H9 (cell line): ENCODE results near the gene ANKRD11. TPM values are rescaled to one million over a fixed set of nuclear protein-coding genes. Genes with fewer than 3 reads are reported as not detected.

ENCODE experiments used
- DNase-seq: peaks from one replicate; pipeline ENCODE4 v3.0.0-alpha.2; 2017
- H2AFZ ChIP-seq: one replicate; pipeline ENCODE4 v1.6.1; 2013; ENCODE audit warnings: mild to moderate bottlenecking, low read length, control low read depth, moderate library complexity
- H2AK5ac ChIP-seq: 2 replicates; pipeline ENCODE4 v1.6.1; 2013; ENCODE audit warnings: low read length, control low read depth, mixed read lengths; ENCODE audit not compliant: insufficient read length
- H2BK120ac ChIP-seq: one replicate; pipeline ENCODE4 v1.6.1; 2013; ENCODE audit warnings: low read depth, mild to moderate bottlenecking, low read length, control low read depth, inconsistent platforms; ENCODE audit not compliant: poor library complexity, severe bottlenecking
- H2BK12ac ChIP-seq: 2 replicates; pipeline ENCODE4 v1.6.1; 2013; ENCODE audit warnings: low read length, control low read depth, mixed read lengths, low read depth; ENCODE audit not compliant: insufficient read length
- H2BK15ac ChIP-seq: 2 replicates; pipeline ENCODE4 v1.6.1; 2013; ENCODE audit warnings: low read depth, low read length, control low read depth
- H2BK20ac ChIP-seq: one replicate; pipeline ENCODE4 v1.6.1; 2013; ENCODE audit warnings: low read depth, mild to moderate bottlenecking, low read length, control low read depth, inconsistent platforms; ENCODE audit not compliant: poor library complexity, severe bottlenecking
- H2BK5ac ChIP-seq: 2 replicates; pipeline ENCODE4 v1.6.1; 2013; ENCODE audit warnings: low read length, control low read depth, mixed read lengths; ENCODE audit not compliant: insufficient read length
- H3K14ac ChIP-seq: 2 replicates; pipeline ENCODE4 v1.6.1; 2013; ENCODE audit warnings: low read length, control low read depth; ENCODE audit not compliant: insufficient read depth
- H3K18ac ChIP-seq: 2 replicates; pipeline ENCODE4 v1.6.1; 2013; ENCODE audit warnings: low read depth, mild to moderate bottlenecking, mixed read lengths, low read length, control low read depth; ENCODE audit not compliant: insufficient read length
- H3K23ac ChIP-seq: 2 replicates; pipeline ENCODE4 v1.6.1; 2013; ENCODE audit warnings: low read length, control low read depth, mixed read lengths, low read depth; ENCODE audit not compliant: insufficient read length
- H3K23me2 ChIP-seq: 2 replicates; pipeline ENCODE4 v1.6.1; 2013; ENCODE audit warnings: low read depth, mild to moderate bottlenecking, mixed read lengths, low read length, control low read depth; ENCODE audit not compliant: insufficient read length, poor library complexity, severe bottlenecking
- H3K27ac ChIP-seq: 2 replicates; pipeline ENCODE4 v1.5.1; 2013; ENCODE audit warnings: low read length, control low read depth, mixed read lengths, low read depth; ENCODE audit not compliant: insufficient read length
- H3K27me3 ChIP-seq: 2 replicates; pipeline ENCODE4 v1.6.1; 2013; ENCODE audit warnings: low read length, control low read depth, inconsistent platforms; ENCODE audit not compliant: insufficient read depth
- H3K4ac ChIP-seq: 2 replicates; pipeline ENCODE4 v1.6.1; 2013; ENCODE audit warnings: low read depth, mild to moderate bottlenecking, control low read depth, inconsistent platforms, low read length, moderate library complexity
- H3K4me1 ChIP-seq: 2 replicates; pipeline ENCODE4 v1.6.1; 2013; ENCODE audit warnings: low read length, control low read depth, inconsistent platforms; ENCODE audit not compliant: insufficient read depth
- H3K4me2 ChIP-seq: 2 replicates; pipeline ENCODE4 v1.6.1; 2013; ENCODE audit warnings: low read length, control low read depth, mixed read lengths; ENCODE audit not compliant: insufficient read length, insufficient read depth
- H3K56ac ChIP-seq: 2 replicates; pipeline ENCODE4 v1.6.1; 2013; ENCODE audit warnings: low read depth, mild to moderate bottlenecking, mixed read lengths, low read length, control low read depth; ENCODE audit not compliant: insufficient read length
- H3K79me1 ChIP-seq: 2 replicates; pipeline ENCODE4 v1.6.1; 2013; ENCODE audit warnings: low read depth, mild to moderate bottlenecking, moderate library complexity, low read length, control low read depth, inconsistent platforms; ENCODE audit not compliant: insufficient read depth, poor library complexity, severe bottlenecking
- H3K79me2 ChIP-seq: 2 replicates; pipeline ENCODE4 v1.6.1; 2013; ENCODE audit warnings: low read length, control low read depth, inconsistent platforms; ENCODE audit not compliant: insufficient read depth
- H3K9ac ChIP-seq: 2 replicates; pipeline ENCODE4 v1.6.1; 2013; ENCODE audit warnings: low read length, control low read depth, mixed read lengths; ENCODE audit not compliant: insufficient read length; ENCODE audit errors: extremely low read depth
- H3K9me3 ChIP-seq: one replicate; pipeline ENCODE4 v1.6.1; 2013; ENCODE audit warnings: low read depth, low read length, inconsistent platforms; ENCODE audit not compliant: control insufficient read depth
- H3T11ph ChIP-seq: one replicate; pipeline ENCODE4 v1.6.1; 2013; ENCODE audit warnings: mild to moderate bottlenecking, low read length, control low read depth, inconsistent platforms
- H4K20me1 ChIP-seq: one replicate; pipeline ENCODE4 v1.6.1; 2013; ENCODE audit not compliant: control insufficient read depth, insufficient read length, insufficient read depth
- H4K5ac ChIP-seq: 2 replicates; pipeline ENCODE4 v1.6.1; 2013; ENCODE audit warnings: low read depth, mild to moderate bottlenecking, mixed read lengths, low read length, control low read depth; ENCODE audit not compliant: insufficient read length
- H4K8ac ChIP-seq: replicated peaks from 2 replicates; pipeline ENCODE4 v1.6.1; 2013; ENCODE audit warnings: low read length, control low read depth, mixed read lengths, low read depth; ENCODE audit not compliant: insufficient read length
- H4K91ac ChIP-seq: 2 replicates; pipeline ENCODE4 v1.6.1; 2013; ENCODE audit warnings: low read depth, mild to moderate bottlenecking, moderate library complexity, mixed read lengths, low read length, control low read depth; ENCODE audit not compliant: insufficient read length
- H3K27ac Mint-ChIP-seq, 3 experiments: 2 replicates in 2 of 3; 3 replicates in 1 of 3; pipeline ENCODE4 v1.8.0; 2020 to 2021; ENCODE audit warnings: mixed read lengths in 3 of 3, mild to moderate bottlenecking in 1 of 3, moderate library complexity in 1 of 3
- H3K27me3 Mint-ChIP-seq: 2 replicates; pipeline ENCODE4 v1.8.0; 2021; ENCODE audit warnings: low read depth, mild to moderate bottlenecking, moderate library complexity, mixed read lengths
- H3K36me3 Mint-ChIP-seq, 3 experiments: 2 replicates in 2 of 3; 3 replicates in 1 of 3; pipeline ENCODE4 v1.8.0; 2020 to 2021; ENCODE audit warnings: low read depth in 3 of 3, mixed read lengths in 3 of 3; ENCODE audit not compliant: insufficient read depth in 1 of 3
- H3K4me1 Mint-ChIP-seq, 2 experiments: 2 replicates each; pipeline ENCODE4 v1.8.0; 2020; ENCODE audit warnings: mixed read lengths in 2 of 2
- H3K4me3 Mint-ChIP-seq, 2 experiments: 2 replicates in 1 of 2; 3 replicates in 1 of 2; pipeline ENCODE4 v1.8.0; 2020 to 2021; ENCODE audit warnings: mild to moderate bottlenecking in 2 of 2, mixed read lengths in 2 of 2, moderate library complexity in 1 of 2
- H3K9me3 Mint-ChIP-seq, 2 experiments: 2 replicates in 1 of 2; 3 replicates in 1 of 2; pipeline ENCODE4 v1.8.0; 2020; ENCODE audit warnings: mild to moderate bottlenecking in 2 of 2, mixed read lengths in 2 of 2, moderate library complexity in 1 of 2
- WGBS: extraction: QIAGEN DNeasy Blood & Tissue Kit; methylation state at CpG from one replicate; pipeline ENCODE4 v1.1.7; 2013; ENCODE audit warnings: missing lambda C conversion rate, low lambda C conversion rate, mixed read lengths; ENCODE audit not compliant: insufficient read length; ENCODE audit errors: extremely low coverage; 5-methylcytosine and 5-hydroxymethylcytosine counted together
- total RNA-seq: library from RNA; stranded (reverse); gene quantifications from 2 replicates; pipeline ENCODE4 v1.2.1, GENCODE V29; 2021
- TF ChIP-seq, protein P1 (sequence below): fragments of 200-600 bp; sonication (generic); conservative IDR thresholded peaks from 3 replicates; pipeline ENCODE4 v1.8.0; 2021; ENCODE audit warnings: antibody characterized with exemption, mild to moderate bottlenecking

Gene ANKRD11
- total RNA-seq, 1 experiment from 2014 or later = 181 TPM

DNA sequence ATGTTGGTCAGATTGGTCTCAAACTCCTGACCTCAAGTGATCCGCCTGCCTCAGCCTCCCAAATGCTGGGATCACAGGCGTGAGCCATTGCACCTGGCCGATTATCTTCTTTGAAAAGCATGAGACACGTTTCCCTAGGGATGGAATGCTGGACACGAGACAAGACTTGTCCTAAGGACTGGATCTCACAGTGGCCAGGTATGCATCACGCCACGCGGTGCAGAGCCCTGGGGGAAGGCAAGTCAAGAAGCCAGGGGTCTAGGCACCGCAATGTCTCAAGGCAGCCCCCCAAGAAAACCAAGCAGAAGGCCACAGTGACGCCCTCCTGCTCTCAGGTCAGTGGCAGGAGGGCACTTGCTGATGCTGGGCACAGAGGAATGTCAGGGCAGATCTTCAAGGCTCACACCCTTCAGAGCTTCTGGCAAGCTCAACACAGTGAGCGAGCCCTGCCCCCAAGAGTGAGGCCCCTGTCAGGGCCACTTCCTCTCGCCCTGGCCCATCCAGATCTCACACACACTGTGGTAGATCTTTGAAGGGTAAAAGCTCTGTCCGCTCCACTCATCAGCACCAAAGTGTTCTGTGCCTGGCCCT, 138.2 kb downstream of the ANKRD11 start:
- Mint-ChIP-seq H3K27ac (peak overlapping the region in 2 of 3 experiments; percentile 42 to 61; a peak in 2 of 7 replicates), H3K4me1 (peaks cover 33 to 43% of the 10 kb centered on the region in 2 experiments)
- no peak overlapping the region for H3K27ac ChIP-seq

More for the DNA sequence above, 138.2 kb downstream of the ANKRD11 start:
- peaks cover 9% of the 10 kb centered on the region; the same call in 1 of the 2 replicates for H3K4me1 ChIP-seq
- no peak overlapping the region for H4K5ac ChIP-seq
- H4K20me1 ChIP-seq = peaks cover 2% of the 10 kb centered on the region
- no peak overlapping the region for H2BK12ac ChIP-seq
- no peak overlapping the region for H3K4ac ChIP-seq
- H3K23me2 ChIP-seq = no peaks in the 10 kb centered on the region
- H3K56ac ChIP-seq = no peak overlapping the region
- H4K8ac ChIP-seq = no peak overlapping the region
- H3K4me3 Mint-ChIP-seq = no peak overlapping the region; a peak in 1 of 5 replicates
- no CpG with 5 or more reads among the region's 13 CpGs for WGBS
- no peak overlapping the region for H3K9ac ChIP-seq
- no peak overlapping the region for H2BK15ac ChIP-seq
- H3T11ph ChIP-seq = no peak overlapping the region
- peaks cover 63% of the 10 kb centered on the region for H3K79me2 ChIP-seq
- H3K9me3 Mint-ChIP-seq = no peaks in the 10 kb centered on the region
- H3K4me2 ChIP-seq = no peak overlapping the region
- no peak overlapping the region for H4K91ac ChIP-seq
- H2BK5ac ChIP-seq = no peak overlapping the region
- H2BK120ac ChIP-seq = no peak overlapping the region
- H2AFZ ChIP-seq = no peak overlapping the region
- H3K79me1 ChIP-seq = peaks cover 3% of the 10 kb centered on the region
- H2AK5ac ChIP-seq = no peak overlapping the region
- H3K14ac ChIP-seq = no peak overlapping the region
- H3K27me3 ChIP-seq = no peaks in the 10 kb centered on the region
- H3K27me3 Mint-ChIP-seq = no peaks in the 10 kb centered on the region
- TF ChIP-seq, protein P1, sequence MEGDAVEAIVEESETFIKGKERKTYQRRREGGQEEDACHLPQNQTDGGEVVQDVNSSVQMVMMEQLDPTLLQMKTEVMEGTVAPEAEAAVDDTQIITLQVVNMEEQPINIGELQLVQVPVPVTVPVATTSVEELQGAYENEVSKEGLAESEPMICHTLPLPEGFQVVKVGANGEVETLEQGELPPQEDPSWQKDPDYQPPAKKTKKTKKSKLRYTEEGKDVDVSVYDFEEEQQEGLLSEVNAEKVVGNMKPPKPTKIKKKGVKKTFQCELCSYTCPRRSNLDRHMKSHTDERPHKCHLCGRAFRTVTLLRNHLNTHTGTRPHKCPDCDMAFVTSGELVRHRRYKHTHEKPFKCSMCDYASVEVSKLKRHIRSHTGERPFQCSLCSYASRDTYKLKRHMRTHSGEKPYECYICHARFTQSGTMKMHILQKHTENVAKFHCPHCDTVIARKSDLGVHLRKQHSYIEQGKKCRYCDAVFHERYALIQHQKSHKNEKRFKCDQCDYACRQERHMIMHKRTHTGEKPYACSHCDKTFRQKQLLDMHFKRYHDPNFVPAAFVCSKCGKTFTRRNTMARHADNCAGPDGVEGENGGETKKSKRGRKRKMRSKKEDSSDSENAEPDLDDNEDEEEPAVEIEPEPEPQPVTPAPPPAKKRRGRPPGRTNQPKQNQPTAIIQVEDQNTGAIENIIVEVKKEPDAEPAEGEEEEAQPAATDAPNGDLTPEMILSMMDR = no peak
- H3K23ac ChIP-seq = no peak overlapping the region
- no peak for DNase-seq
- H2BK20ac ChIP-seq = no peak overlapping the region
- no peaks in the 10 kb centered on the region; a peak in 1 of 7 replicates for H3K36me3 Mint-ChIP-seq
- no peaks in the 10 kb centered on the region for H3K9me3 ChIP-seq
- H3K18ac ChIP-seq = no peak overlapping the region
